WTC11 (cell line): ENCODE data around the gene RALBP1. TPM values are rescaled to one million over a fixed set of nuclear protein-coding genes. Genes with fewer than 3 reads are reported as not detected.

ENCODE experiments used
- ATAC-seq: fragments of 200-7000 bp; cut with Tn5 transposase; 2 replicates; pipeline ENCODE4 v1.10.0; 2021; ENCODE audit warnings: mild to moderate bottlenecking, moderate library complexity
- CTCF ChIA-PET: fragments of 300-600 bp; sonication (Branson Sonifier 250); formaldehyde crosslinking; loops from one replicate; lab custom pipeline; 2021; ENCODE audit warnings: antibody characterized with exemption; lab: Charles Lee
- POLR2A ChIA-PET: fragments of 350-600 bp; sonication (Branson Sonifier 250); formaldehyde crosslinking; loops from one replicate; lab custom pipeline; 2021; ENCODE audit warnings: antibody characterized with exemption; lab: Charles Lee
- DNase-seq: peaks from one replicate; pipeline ENCODE4 v3.0.0; 2021; ENCODE audit warnings: low spot score
- H3K27ac Mint-ChIP-seq: 2 replicates; pipeline ENCODE4 v1.8.0; 2021; ENCODE audit warnings: mixed read lengths
- H3K27me3 Mint-ChIP-seq: 2 replicates; pipeline ENCODE4 v1.8.0; 2021; ENCODE audit warnings: low read depth, mild to moderate bottlenecking, moderate library complexity, mixed read lengths
- H3K36me3 Mint-ChIP-seq: 2 replicates; pipeline ENCODE4 v1.8.0; 2021; ENCODE audit warnings: mixed read lengths
- H3K4me1 Mint-ChIP-seq: 2 replicates; pipeline ENCODE4 v1.8.0; 2022; ENCODE audit warnings: mixed read lengths
- H3K4me3 Mint-ChIP-seq: 2 replicates; pipeline ENCODE4 v1.8.0; 2021; ENCODE audit warnings: mild to moderate bottlenecking, moderate library complexity, mixed read lengths
- H3K9me3 Mint-ChIP-seq: 2 replicates; pipeline ENCODE4 v1.8.0; 2021; ENCODE audit warnings: mixed read lengths
- AFF4 ChIP-seq: sonication (generic); formaldehyde crosslinking; IDR thresholded peaks from 2 replicates; pipeline ENCODE4 v1.8.1; 2023; ENCODE audit warnings: mild to moderate bottlenecking, missing genetic modification reagents, borderline replicate concordance
- ATF6 ChIP-seq: sonication (generic); formaldehyde crosslinking; IDR thresholded peaks from 2 replicates; pipeline ENCODE4 v1.8.1; 2023; ENCODE audit warnings: mild to moderate bottlenecking, missing genetic modification reagents
- CREM ChIP-seq: sonication (generic); formaldehyde crosslinking; IDR thresholded peaks from 2 replicates; pipeline ENCODE4 v1.8.1; 2022; ENCODE audit warnings: mild to moderate bottlenecking, missing genetic modification reagents, moderate library complexity
- E2F5 ChIP-seq: sonication (generic); formaldehyde crosslinking; IDR thresholded peaks from 2 replicates; pipeline ENCODE4 v1.8.1; 2022; ENCODE audit warnings: mild to moderate bottlenecking, moderate library complexity, missing genetic modification reagents
- ETV6 ChIP-seq: sonication (generic); formaldehyde crosslinking; IDR thresholded peaks from 2 replicates; pipeline ENCODE4 v1.8.1; 2022; ENCODE audit warnings: mild to moderate bottlenecking, missing genetic modification reagents
- GRHL2 ChIP-seq: fragments of 250-450 bp; sonication (Bioruptor Pico); IDR thresholded peaks from 2 replicates; pipeline ENCODE4 v1.8.0; 2022; ENCODE audit warnings: mild to moderate bottlenecking, moderate library complexity; ENCODE audit not compliant: insufficient replicate concordance, severe bottlenecking
- MYBL2 ChIP-seq: sonication (generic); formaldehyde crosslinking; IDR thresholded peaks from 2 replicates; pipeline ENCODE4 v1.8.1; 2023; ENCODE audit warnings: mild to moderate bottlenecking, moderate library complexity, missing genetic modification reagents
- NR1H2 ChIP-seq: sonication (generic); formaldehyde crosslinking; IDR thresholded peaks from 2 replicates; pipeline ENCODE4 v1.9.0; 2021; ENCODE audit warnings: mild to moderate bottlenecking, moderate library complexity, missing genetic modification reagents
- USF1 ChIP-seq: sonication (generic); formaldehyde crosslinking; IDR thresholded peaks from 2 replicates; pipeline ENCODE4 v1.8.0; 2022; ENCODE audit warnings: mild to moderate bottlenecking, missing genetic modification reagents
- ZMAT4 ChIP-seq: fragments of 250-450 bp; sonication (Bioruptor Pico); IDR thresholded peaks from 2 replicates; pipeline ENCODE4 v1.9.0; 2021; ENCODE audit warnings: mild to moderate bottlenecking
- ZNF121 ChIP-seq: sonication (generic); formaldehyde crosslinking; IDR thresholded peaks from 2 replicates; pipeline ENCODE4 v1.8.0; 2023; ENCODE audit warnings: missing genetic modification reagents
- ZNF396 ChIP-seq: fragments of 250-450 bp; sonication (Bioruptor Pico); IDR thresholded peaks from 2 replicates; pipeline ENCODE4 v1.8.0; 2021; ENCODE audit warnings: mild to moderate bottlenecking, moderate library complexity, borderline replicate concordance
- ZNF416 ChIP-seq: fragments of 250-450 bp; sonication (Bioruptor Pico); IDR thresholded peaks from 2 replicates; pipeline ENCODE4 v1.9.0; 2021; ENCODE audit warnings: mild to moderate bottlenecking, inconsistent platforms
- total RNA-seq: library from RNA; stranded (reverse); gene quantifications from 3 replicates; pipeline ENCODE4 v1.2.3, GENCODE V29; 2021

RALBP1 gene
- total RNA-seq, 1 experiment from 2014 or later = 69.3 TPM

- no peak for TF ChIP-seq ZMAT4 (CRISPR knock-in tag)
- TF ChIP-seq MYBL2 = no peak
- TF ChIP-seq E2F5 (CRISPR knock-in tag) = no peak
- TF ChIP-seq, all 79 proteins: peak for 0
Measured at GRCh38 chr18:9522952-9523351, 47.6 kb downstream of the RALBP1 start (continued).

- peaks cover 30% of the 10 kb centered on the region for H3K9me3 Mint-ChIP-seq
- ATAC-seq = no peak
- ChIA-PET POLR2A (no interaction called here), CTCF (no interaction called here)
- H3K4me3 Mint-ChIP-seq = no peak overlapping the region
- no peak for TF ChIP-seq GRHL2 (CRISPR knock-in tag)
- no peak for TF ChIP-seq ZNF396
- TF ChIP-seq ETV6 (CRISPR knock-in tag) = no peak
- no peak for TF ChIP-seq CREM
- no peak for TF ChIP-seq USF1 (CRISPR knock-in tag)
- no peak for TF ChIP-seq ZNF121 (CRISPR knock-in tag)
- TF ChIP-seq ZNF416 (CRISPR knock-in tag) = no peak
- peaks cover 61% of the 10 kb centered on the region for H3K36me3 Mint-ChIP-seq
- H3K4me1 Mint-ChIP-seq = no peaks in the 10 kb centered on the region
- H3K27me3 Mint-ChIP-seq = no peaks in the 10 kb centered on the region
- H3K27ac Mint-ChIP-seq = no peak overlapping the region
- no peak for DNase-seq
Measured at GRCh38 chr18:9526458-9526857, 51.1 kb downstream of the RALBP1 start.

GRCh38 chr18:9530226-9531009 is 55.1 kb downstream of the RALBP1 start:
- H3K4me3 Mint-ChIP-seq = no peak overlapping the region
- peaks cover 67% of the 10 kb centered on the region for H3K36me3 Mint-ChIP-seq

More at GRCh38 chr18:9530226-9531009, 55.1 kb downstream of the RALBP1 start:
- no peaks in the 10 kb centered on the region for H3K27me3 Mint-ChIP-seq
- TF ChIP-seq ATF6 (CRISPR knock-in tag) = no peak
- TF ChIP-seq ZNF121 (CRISPR knock-in tag) = no peak
- TF ChIP-seq USF1 (CRISPR knock-in tag) = no peak
- no peak for TF ChIP-seq NR1H2
- no peak for TF ChIP-seq ZNF416 (CRISPR knock-in tag)
- TF ChIP-seq ZMAT4 (CRISPR knock-in tag) = no peak
- TF ChIP-seq AFF4 (CRISPR knock-in tag) = no peak
- no peak for TF ChIP-seq ETV6 (CRISPR knock-in tag)
- TF ChIP-seq, all 79 proteins: peak for 0
- H3K9me3 Mint-ChIP-seq = peaks cover 29% of the 10 kb centered on the region
- H3K4me1 Mint-ChIP-seq = no peaks in the 10 kb centered on the region
- DNase-seq = no peak
- H3K27ac Mint-ChIP-seq = no peak overlapping the region
- POLR2A ChIA-PET = no interaction called here
- CTCF ChIA-PET = interaction anchor here (1.1 kb wide), 1 partner anchor 14 kb away, joined by 3 read pairs; no protein-coding TSS in a partner anchor
- ATAC-seq = no peak
